Mucosa of descending colon (tissue), 3 donors: ENCODE data around the gene MBNL1. TPM values are rescaled to one million over a fixed set of nuclear protein-coding genes. Genes with fewer than 3 reads are reported as not detected.
A peak's percentile ranks its signal among the peaks of the same experiment; 100 is the strongest.

Experiments
- ATAC-seq: fragments of 200-7000 bp; cut with Tn5 transposase; one replicate; pipeline ENCODE4 v1.9.1; 2020; ENCODE audit warnings: mild to moderate bottlenecking, moderate library complexity
- DNase-seq, 3 donors: peaks; one replicate each; pipeline ENCODE4 v3.0.0-alpha.2; 2020
- H3K36me3 ChIP-seq: fragments of 200-600 bp; one replicate; pipeline ENCODE4 v1.8.0; 2021; ENCODE audit warnings: low read depth, mild to moderate bottlenecking
- H3K4me1 ChIP-seq: fragments of 200-600 bp; one replicate; pipeline ENCODE4 v1.8.0; 2021; ENCODE audit warnings: low read depth, mild to moderate bottlenecking
- H3K4me3 ChIP-seq: fragments of 200-600 bp; one replicate; pipeline ENCODE4 v1.8.0; 2021; ENCODE audit warnings: mild to moderate bottlenecking
- H3K9me3 ChIP-seq: fragments of 200-600 bp; one replicate; pipeline ENCODE4 v1.8.0; 2021; ENCODE audit warnings: mild to moderate bottlenecking
- intact Hi-C, 2 donors: fragments of 100-400 bp; cut with DNase I in 1 of 2; cut with micrococcal nuclease in 1 of 2; formaldehyde crosslinking; loops; one replicate each; pipeline versions ENCODE4 v1.11.0 to v1.11.1; 2022; cut with DNase I, micrococcal nuclease
- total RNA-seq, 3 donors: library from RNA; stranded (reverse); fragmentation: NEBNext Ultra II Directional in 2 of 3; extraction: Animal tissue kit (Norgen Biotek cat#: 25700) in 2 of 3; gene quantifications; one replicate each; pipeline versions ENCODE4 v1.2.1 to v1.2.4, GENCODE V29; 2021 to 2023
- TF ChIP-seq, protein P1 (sequence below): fragments of 200-600 bp; IDR thresholded peaks from one replicate; pipeline ENCODE4 v1.8.0; 2022; ENCODE audit warnings: antibody characterized with exemption, mild to moderate bottlenecking
- donor health status: DM: no; HTN: no; CAD: no; lungs with moderate emphysema.
- donor health status: DM: no; HTN: no; CAD: no.
- donor health status: DM: no; HTN: yes; CAD: no.

MBNL1 gene
- total RNA-seq, 3 donors from 2014 or later = 184 to 381 (median 215) TPM

DNA sequence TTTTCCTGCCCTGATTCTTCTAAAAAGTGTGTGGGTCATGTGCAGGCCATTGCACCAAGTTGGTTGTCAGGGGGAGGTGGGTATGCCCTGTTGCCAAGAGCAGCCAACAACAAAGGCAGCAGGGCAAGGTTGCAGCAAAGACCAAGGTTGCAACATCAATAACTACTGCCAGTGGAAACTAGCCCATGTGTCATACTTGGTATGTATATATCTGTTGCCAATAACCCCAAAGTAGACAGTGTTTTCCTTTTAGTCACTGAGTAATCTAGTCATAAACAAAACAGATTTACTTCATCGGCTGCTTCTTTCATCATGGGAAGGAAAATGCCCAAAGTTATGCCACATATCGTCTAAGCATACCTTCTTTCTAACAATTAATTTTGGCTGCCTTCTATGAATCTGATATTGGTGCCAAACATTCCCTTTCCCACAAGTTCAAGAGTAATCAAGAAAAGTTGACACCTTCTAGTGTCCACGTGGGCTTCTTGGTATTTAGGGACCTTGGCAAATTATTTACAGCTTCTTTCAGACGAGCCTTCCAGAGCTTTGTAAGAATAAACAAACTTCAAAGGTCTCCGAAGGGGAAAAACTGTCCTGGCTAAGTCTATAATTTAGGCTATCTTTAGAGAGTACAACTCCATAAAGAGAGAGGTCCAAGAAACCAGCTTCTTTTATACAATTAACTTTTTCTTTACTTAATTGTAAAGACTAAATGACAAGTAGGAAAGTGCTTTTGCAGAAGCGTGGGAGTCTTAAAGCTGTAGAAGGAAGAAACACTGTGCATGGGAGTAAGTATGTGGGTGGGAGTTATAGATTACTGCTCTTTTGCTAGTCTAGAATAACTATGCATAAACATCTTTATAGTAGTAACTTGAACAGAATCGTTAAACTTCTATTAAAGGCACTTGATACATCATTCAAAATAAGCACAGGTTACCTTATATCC is 10.0 kb upstream of the MBNL1 start:
- Histone ChIP-seq H3K9me3 (no peaks in the 10 kb centered on the region), H3K4me3 (no peak overlapping the region), H3K36me3 (no peaks in the 10 kb centered on the region), H3K4me1 (peaks cover 16% of the 10 kb centered on the region)
- intact Hi-C loops = no loop called here
- peak in 2 of 3 donors; percentile 37 to 51 for DNase-seq
- TF ChIP-seq, protein P1, sequence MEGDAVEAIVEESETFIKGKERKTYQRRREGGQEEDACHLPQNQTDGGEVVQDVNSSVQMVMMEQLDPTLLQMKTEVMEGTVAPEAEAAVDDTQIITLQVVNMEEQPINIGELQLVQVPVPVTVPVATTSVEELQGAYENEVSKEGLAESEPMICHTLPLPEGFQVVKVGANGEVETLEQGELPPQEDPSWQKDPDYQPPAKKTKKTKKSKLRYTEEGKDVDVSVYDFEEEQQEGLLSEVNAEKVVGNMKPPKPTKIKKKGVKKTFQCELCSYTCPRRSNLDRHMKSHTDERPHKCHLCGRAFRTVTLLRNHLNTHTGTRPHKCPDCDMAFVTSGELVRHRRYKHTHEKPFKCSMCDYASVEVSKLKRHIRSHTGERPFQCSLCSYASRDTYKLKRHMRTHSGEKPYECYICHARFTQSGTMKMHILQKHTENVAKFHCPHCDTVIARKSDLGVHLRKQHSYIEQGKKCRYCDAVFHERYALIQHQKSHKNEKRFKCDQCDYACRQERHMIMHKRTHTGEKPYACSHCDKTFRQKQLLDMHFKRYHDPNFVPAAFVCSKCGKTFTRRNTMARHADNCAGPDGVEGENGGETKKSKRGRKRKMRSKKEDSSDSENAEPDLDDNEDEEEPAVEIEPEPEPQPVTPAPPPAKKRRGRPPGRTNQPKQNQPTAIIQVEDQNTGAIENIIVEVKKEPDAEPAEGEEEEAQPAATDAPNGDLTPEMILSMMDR = no peak
- peak; percentile 89 for ATAC-seq

DNA sequence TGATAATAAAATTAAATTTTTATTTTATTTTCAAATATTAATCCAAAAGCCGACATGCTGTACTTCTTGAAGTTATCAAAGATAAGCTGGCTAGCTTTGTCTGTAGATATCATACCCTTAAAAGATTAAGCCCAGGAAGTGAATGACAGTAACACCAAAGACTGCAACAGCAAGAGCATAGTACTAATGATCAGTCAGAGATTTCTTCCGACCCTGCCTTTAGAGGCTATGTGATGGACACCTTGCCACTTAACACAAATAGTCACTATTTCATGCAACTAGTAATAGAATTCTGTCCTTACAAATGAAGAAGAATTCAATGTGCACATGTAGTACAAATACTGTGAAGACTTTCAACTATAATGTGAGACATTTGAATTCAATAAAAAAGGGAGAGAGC is 9.3 kb upstream of the MBNL1 start:
- no peak overlapping the region for H3K4me3 ChIP-seq
- peaks cover 16% of the 10 kb centered on the region for H3K4me1 ChIP-seq

DNA sequence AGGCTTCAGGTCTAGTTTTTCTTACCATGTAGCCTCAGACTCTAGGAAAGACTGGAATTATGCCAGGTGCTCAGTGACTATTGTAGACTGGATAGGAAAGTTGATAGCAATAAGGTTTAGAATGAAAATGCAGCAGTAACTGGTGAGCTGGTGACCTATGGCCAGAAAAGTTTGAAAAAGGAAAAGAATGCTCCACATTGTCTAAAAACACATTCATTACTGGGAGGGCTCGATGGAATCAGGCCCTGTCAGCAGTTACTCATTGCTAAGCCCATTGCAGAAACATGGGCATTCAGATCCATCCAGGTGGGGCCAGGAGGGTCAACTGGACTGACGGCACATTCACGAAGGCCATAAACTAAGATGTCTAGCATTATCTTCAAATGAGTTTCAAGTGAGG is 8.7 kb upstream of the MBNL1 start:
- no peaks in the 10 kb centered on the region for H3K36me3 ChIP-seq
- no peak overlapping the region for H3K4me3 ChIP-seq
- H3K9me3 ChIP-seq = no peaks in the 10 kb centered on the region
- TF ChIP-seq, protein P1 = no peak
- intact Hi-C loops = no loop called here
- no peak for DNase-seq
- peaks cover 16% of the 10 kb centered on the region for H3K4me1 ChIP-seq
- ATAC-seq = no peak

More for the DNA sequence above, 9.3 kb upstream of the MBNL1 start:
- Histone ChIP-seq H3K9me3 (no peaks in the 10 kb centered on the region), H3K36me3 (no peaks in the 10 kb centered on the region)
- TF ChIP-seq, protein P1 = no peak
- intact Hi-C loops = no loop called here
- ATAC-seq = no peak
- DNase-seq = no peak

DNA sequence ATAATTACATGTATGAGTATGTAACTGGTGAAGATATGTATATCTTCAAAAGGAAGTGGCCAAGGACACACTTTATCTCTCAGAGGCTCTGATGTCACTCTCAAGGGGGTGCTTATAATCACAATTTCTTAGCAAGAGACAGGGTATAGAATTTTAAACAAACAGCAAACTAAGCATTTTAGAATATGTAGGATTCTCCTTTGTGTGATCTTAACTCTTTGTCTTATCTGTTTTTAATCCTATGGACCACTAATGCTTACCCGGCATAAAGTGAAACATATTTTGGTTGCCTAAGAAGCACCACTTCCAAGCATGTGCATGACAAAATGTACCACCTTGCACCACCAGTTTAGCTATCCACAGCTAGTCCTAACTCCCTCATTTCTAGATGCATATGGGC is 8.2 kb upstream of the MBNL1 start:
- Histone ChIP-seq H3K36me3 (no peaks in the 10 kb centered on the region), H3K9me3 (no peaks in the 10 kb centered on the region), H3K4me1 (peaks cover 19% of the 10 kb centered on the region), H3K4me3 (no peak overlapping the region)
- DNase-seq = no peak
- intact Hi-C loops = no loop called here
- no peak for ATAC-seq
- TF ChIP-seq, protein P1 = no peak

DNA sequence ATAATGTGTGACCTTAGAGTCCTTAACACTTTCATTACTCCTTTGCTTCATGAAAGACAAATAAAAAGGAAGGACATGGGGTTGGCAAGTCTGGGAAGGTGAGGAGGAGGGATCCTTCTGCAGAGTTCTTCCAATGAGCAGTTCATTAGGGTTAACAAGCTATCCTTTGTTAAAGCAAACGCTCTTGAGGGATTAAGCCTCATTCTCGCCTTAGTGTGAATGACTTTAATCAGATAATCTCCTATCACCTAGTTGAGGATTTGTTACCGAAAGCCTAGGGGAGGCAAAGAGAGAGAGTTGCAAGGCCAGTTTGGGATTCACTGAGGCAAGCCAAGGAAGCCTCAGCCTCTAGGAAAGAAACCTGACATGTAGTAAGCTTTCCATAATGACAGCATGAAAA is 7.4 kb upstream of the MBNL1 start:
- intact Hi-C loops = no loop called here
- ATAC-seq = no peak
- no peak for DNase-seq
- Histone ChIP-seq H3K4me1 (peaks cover 27% of the 10 kb centered on the region), H3K9me3 (no peaks in the 10 kb centered on the region), H3K36me3 (no peaks in the 10 kb centered on the region), H3K4me3 (no peak overlapping the region)
- TF ChIP-seq, protein P1 = no peak
